ENCODE measurements around the gene ZNF385D.
"Not testable (repeated sequence)": the region's sequence is repeated elsewhere in the genome, so short reads cannot be mapped to it uniquely, and the experiment has no call there.

- not testable (repeated sequence) for TF ChIP-seq CTCF, POLR2A (IDR thresholded peaks at IDR 0.05)
Observed at GRCh38 chr3:21486024-21486935, 264.7 kb downstream of the ZNF385D start.

Data from uterus (tissue), 2 donors.